ENCODE data around the gene TOMM34. TPM values are rescaled to one million over a fixed set of nuclear protein-coding genes. Genes with fewer than 3 reads are reported as not detected.

The TOMM34 gene
- total and polyA plus RNA-seq, 4 donors = 4.4 to 12.1 (median 7.8) TPM

DNA sequence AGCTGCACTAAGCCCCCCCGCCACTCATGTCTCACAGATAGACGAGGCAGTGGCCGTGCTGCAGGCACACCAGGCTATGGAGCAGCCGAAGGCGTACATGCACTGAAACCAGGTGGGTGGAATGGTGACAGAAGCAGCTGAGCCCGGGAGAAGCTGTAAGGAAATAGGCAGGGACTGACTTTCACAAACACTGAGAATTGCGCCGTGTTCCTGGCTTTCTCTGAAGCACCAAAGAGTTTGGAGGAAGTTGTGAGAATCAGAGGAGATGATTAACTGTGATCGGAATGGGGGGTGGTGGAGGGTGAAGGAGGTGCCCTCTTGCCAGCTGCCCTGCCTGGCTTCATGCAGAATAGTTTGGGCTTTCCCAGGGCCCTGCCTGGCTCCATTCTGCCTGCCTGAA lies 21.6 kb downstream of the TOMM34 start:
- Histone ChIP-seq H3K27me3 (ENCODE audit: control insufficient read depth in 4 of 4, insufficient read depth in 4 of 4, low read length in 3 of 4) (no peaks in the 10 kb centered on the region), H3K9ac (ENCODE audit: low read depth in 1 of 2, low read length in 2 of 2) (no peak overlapping the region), H3K36me3 (ENCODE audit: control insufficient read depth in 4 of 4, insufficient read depth in 3 of 4, low read depth in 1 of 4, low read length in 3 of 4) (peaks cover 8 to 59% (median 23%) of the 10 kb centered on the region in 4 donors), H3K9me3 (ENCODE audit: control insufficient read depth in 4 of 4, low read length in 3 of 4) (no peaks in the 10 kb centered on the region), H3K27ac (ENCODE audit: low read depth in 1 of 2, low read length in 2 of 2) (no peak overlapping the region), H3K4me3 (ENCODE audit: low read depth in 1 of 3, low read length in 3 of 3) (no peak overlapping the region), H3K4me1 (ENCODE audit: control insufficient read depth in 4 of 4, insufficient read depth in 4 of 4, low read length in 3 of 4) (no peaks in the 10 kb centered on the region)
- TF ChIP-seq, protein P1, sequence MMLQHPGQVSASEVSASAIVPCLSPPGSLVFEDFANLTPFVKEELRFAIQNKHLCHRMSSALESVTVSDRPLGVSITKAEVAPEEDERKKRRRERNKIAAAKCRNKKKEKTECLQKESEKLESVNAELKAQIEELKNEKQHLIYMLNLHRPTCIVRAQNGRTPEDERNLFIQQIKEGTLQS (IDR thresholded peaks at IDR 0.05) = no peak
- WGBS = 91% methylated on average over 9 of the region's 9 CpGs
- no peak for DNase-seq (ENCODE audit: low spot score)

DNA sequence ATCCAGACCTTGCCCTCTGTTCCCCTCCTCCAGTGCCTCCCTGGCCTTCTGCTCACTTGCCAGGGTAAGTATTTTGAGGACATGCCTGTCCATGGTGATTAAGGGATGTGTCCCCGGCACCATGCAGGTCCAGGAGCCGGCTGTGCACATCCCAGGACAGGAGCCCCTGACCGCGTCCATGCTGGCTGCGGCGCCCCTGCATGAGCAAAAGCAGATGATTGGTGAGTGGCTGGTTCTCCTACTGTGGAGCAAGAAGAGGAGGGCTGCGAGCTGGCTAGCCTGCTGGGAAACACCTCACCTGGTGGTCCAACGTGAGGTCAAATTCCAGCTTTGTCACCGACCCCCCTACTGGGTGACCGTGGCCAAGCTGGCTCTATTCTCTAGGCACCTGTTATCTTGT lies 23.7 kb downstream of the TOMM34 start:
- Histone ChIP-seq H3K4me3 (ENCODE audit: low read depth in 1 of 3, low read length in 3 of 3) (no peak overlapping the region), H3K9me3 (ENCODE audit: control insufficient read depth in 4 of 4, low read length in 3 of 4) (no peaks in the 10 kb centered on the region), H3K27me3 (ENCODE audit: control insufficient read depth in 4 of 4, insufficient read depth in 4 of 4, low read length in 3 of 4) (no peaks in the 10 kb centered on the region), H3K36me3 (ENCODE audit: control insufficient read depth in 4 of 4, insufficient read depth in 3 of 4, low read depth in 1 of 4, low read length in 3 of 4) (peaks cover 3 to 46% (median 12%) of the 10 kb centered on the region in 4 donors), H3K9ac (ENCODE audit: low read depth in 1 of 2, low read length in 2 of 2) (no peak overlapping the region), H3K4me1 (ENCODE audit: control insufficient read depth in 4 of 4, insufficient read depth in 4 of 4, low read length in 3 of 4) (no peaks in the 10 kb centered on the region), H3K27ac (ENCODE audit: low read depth in 1 of 2, low read length in 2 of 2) (no peak overlapping the region)
- DNase-seq (ENCODE audit: low spot score) = no peak
- no peak for TF ChIP-seq NR2F2 (IDR thresholded peaks at IDR 0.05)
- TF ChIP-seq, protein P1 (IDR thresholded peaks at IDR 0.05) = no peak
- TF ChIP-seq JUND (IDR thresholded peaks at IDR 0.05) = no peak
- no peak for TF ChIP-seq TAF1 (conservative IDR thresholded peaks at IDR 0.05)
- TF ChIP-seq RXRA (IDR thresholded peaks at IDR 0.05) = no peak
- TF ChIP-seq YY1 (IDR thresholded peaks at IDR 0.05) = no peak
- no peak for TF ChIP-seq FOXA2 (IDR thresholded peaks at IDR 0.05)
- TF ChIP-seq, protein P2, sequence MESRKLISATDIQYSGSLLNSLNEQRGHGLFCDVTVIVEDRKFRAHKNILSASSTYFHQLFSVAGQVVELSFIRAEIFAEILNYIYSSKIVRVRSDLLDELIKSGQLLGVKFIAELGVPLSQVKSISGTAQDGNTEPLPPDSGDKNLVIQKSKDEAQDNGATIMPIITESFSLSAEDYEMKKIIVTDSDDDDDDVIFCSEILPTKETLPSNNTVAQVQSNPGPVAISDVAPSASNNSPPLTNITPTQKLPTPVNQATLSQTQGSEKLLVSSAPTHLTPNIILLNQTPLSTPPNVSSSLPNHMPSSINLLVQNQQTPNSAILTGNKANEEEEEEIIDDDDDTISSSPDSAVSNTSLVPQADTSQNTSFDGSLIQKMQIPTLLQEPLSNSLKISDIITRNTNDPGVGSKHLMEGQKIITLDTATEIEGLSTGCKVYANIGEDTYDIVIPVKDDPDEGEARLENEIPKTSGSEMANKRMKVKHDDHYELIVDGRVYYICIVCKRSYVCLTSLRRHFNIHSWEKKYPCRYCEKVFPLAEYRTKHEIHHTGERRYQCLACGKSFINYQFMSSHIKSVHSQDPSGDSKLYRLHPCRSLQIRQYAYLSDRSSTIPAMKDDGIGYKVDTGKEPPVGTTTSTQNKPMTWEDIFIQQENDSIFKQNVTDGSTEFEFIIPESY (IDR thresholded peaks at IDR 0.05) = no peak
- TF ChIP-seq, protein P3, sequence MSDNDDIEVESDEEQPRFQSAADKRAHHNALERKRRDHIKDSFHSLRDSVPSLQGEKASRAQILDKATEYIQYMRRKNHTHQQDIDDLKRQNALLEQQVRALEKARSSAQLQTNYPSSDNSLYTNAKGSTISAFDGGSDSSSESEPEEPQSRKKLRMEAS (IDR thresholded peaks at IDR 0.05) = no peak
- no peak for TF ChIP-seq HNF4G (IDR thresholded peaks at IDR 0.05)
- no peak for TF ChIP-seq RAD21 (IDR thresholded peaks at IDR 0.05)
- no peak for TF ChIP-seq EGR1 (IDR thresholded peaks at IDR 0.05; ENCODE audit: low read depth in 2 of 2)
- WGBS = 94% methylated on average over 10 of the region's 10 CpGs

DNA sequence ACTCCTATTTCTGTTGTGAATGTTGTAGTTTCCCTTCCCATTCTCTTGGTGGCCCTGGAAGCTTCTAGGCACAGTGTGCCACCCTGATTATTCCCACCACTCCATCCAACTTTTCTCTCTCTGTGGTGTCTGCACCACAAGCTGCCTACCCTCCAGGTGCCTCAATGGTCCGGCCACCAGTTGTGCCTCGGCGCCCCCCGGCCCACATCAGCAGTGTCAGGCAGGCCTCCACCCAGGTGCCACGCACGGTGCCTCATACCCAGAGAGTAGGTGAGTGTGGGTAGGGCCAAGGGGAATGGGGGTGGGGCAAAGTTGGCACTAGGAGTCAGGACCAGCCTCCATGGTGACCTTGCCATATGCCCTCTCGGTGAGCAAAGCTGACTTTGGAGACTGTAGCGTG lies 27.3 kb downstream of the TOMM34 start:
- 97% methylated on average over 8 of the region's 8 CpGs for WGBS
- TF ChIP-seq FOXA2 (IDR thresholded peaks at IDR 0.05) = no peak
- no peak for TF ChIP-seq SP1 (IDR thresholded peaks at IDR 0.05)
- TF ChIP-seq, protein P4, sequence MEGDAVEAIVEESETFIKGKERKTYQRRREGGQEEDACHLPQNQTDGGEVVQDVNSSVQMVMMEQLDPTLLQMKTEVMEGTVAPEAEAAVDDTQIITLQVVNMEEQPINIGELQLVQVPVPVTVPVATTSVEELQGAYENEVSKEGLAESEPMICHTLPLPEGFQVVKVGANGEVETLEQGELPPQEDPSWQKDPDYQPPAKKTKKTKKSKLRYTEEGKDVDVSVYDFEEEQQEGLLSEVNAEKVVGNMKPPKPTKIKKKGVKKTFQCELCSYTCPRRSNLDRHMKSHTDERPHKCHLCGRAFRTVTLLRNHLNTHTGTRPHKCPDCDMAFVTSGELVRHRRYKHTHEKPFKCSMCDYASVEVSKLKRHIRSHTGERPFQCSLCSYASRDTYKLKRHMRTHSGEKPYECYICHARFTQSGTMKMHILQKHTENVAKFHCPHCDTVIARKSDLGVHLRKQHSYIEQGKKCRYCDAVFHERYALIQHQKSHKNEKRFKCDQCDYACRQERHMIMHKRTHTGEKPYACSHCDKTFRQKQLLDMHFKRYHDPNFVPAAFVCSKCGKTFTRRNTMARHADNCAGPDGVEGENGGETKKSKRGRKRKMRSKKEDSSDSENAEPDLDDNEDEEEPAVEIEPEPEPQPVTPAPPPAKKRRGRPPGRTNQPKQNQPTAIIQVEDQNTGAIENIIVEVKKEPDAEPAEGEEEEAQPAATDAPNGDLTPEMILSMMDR (IDR thresholded peaks at IDR 0.05; ENCODE audit: low read depth, low read length, missing input control) = no peak
- TF ChIP-seq, protein P1 (IDR thresholded peaks at IDR 0.05) = no peak
- TF ChIP-seq EGR1 (IDR thresholded peaks at IDR 0.05; ENCODE audit: low read depth in 2 of 2) = no peak
- no peak for TF ChIP-seq GABPA (IDR thresholded peaks at IDR 0.05 in 1 of 2, conservative IDR thresholded peaks at IDR 0.05 in 1 of 2)
- TF ChIP-seq TAF1 (conservative IDR thresholded peaks at IDR 0.05) = no peak
- TF ChIP-seq, protein P2 (IDR thresholded peaks at IDR 0.05) = no peak
- no peak for TF ChIP-seq HNF4G (IDR thresholded peaks at IDR 0.05)
- no peak for TF ChIP-seq RXRA (IDR thresholded peaks at IDR 0.05)
- TF ChIP-seq NR2F2 (IDR thresholded peaks at IDR 0.05) = no peak
- DNase-seq (ENCODE audit: low spot score) = no peak
- no peaks in the 10 kb centered on the region for H3K9me3 ChIP-seq (ENCODE audit: control insufficient read depth in 4 of 4, low read length in 3 of 4)
- no peaks in the 10 kb centered on the region for H3K4me1 ChIP-seq (ENCODE audit: control insufficient read depth in 4 of 4, insufficient read depth in 4 of 4, low read length in 3 of 4)
- peaks cover 1 to 36% (median 6%) of the 10 kb centered on the region in 4 donors for H3K36me3 ChIP-seq (ENCODE audit: control insufficient read depth in 4 of 4, insufficient read depth in 3 of 4, low read depth in 1 of 4, low read length in 3 of 4)
- no peaks in the 10 kb centered on the region for H3K27me3 ChIP-seq (ENCODE audit: control insufficient read depth in 4 of 4, insufficient read depth in 4 of 4, low read length in 3 of 4)
- H3K4me3 ChIP-seq (ENCODE audit: low read depth in 1 of 3, low read length in 3 of 3) = no peak overlapping the region
- no peak overlapping the region for H3K9ac ChIP-seq (ENCODE audit: low read depth in 1 of 2, low read length in 2 of 2)
- no peak overlapping the region for H3K27ac ChIP-seq (ENCODE audit: low read depth in 1 of 2, low read length in 2 of 2)
